Aorta (tissue), 5 donors: Measurements from ENCODE around the gene CUL2. TPM values are rescaled to one million over a fixed set of nuclear protein-coding genes. Genes with fewer than 3 reads are reported as not detected.

ENCODE experiments used
- ATAC-seq: fragments of 200-7000 bp; cut with Tn5 transposase; one replicate; pipeline ENCODE4 v1.9.1; 2022; ENCODE audit warnings: moderate library complexity; ENCODE audit not compliant: low FRiP score
- DNase-seq, 2 donors: peaks; one replicate each; pipeline ENCODE4 v3.0.0-alpha.2; 2020
- H3K27ac ChIP-seq, 2 donors: one replicate each; pipeline ENCODE4 v1.5.1; 2013; ENCODE audit warnings: low read length in 2 of 2, mild to moderate bottlenecking in 2 of 2, moderate library complexity in 2 of 2, control low read depth in 1 of 2, inconsistent platforms in 1 of 2, low read depth in 1 of 2
- H3K27me3 ChIP-seq, 2 donors: one replicate each; pipeline ENCODE4 v1.6.1; 2013; ENCODE audit warnings: control low read depth in 1 of 2, low read length in 1 of 2, mild to moderate bottlenecking in 1 of 2, moderate library complexity in 1 of 2; ENCODE audit not compliant: insufficient read depth in 2 of 2, control insufficient read depth in 1 of 2
- H3K36me3 ChIP-seq, 2 donors: one replicate each; pipeline ENCODE4 v1.6.1; 2013; ENCODE audit warnings: control low read depth in 1 of 2, low read length in 1 of 2, mild to moderate bottlenecking in 1 of 2; ENCODE audit not compliant: insufficient read depth in 2 of 2, control insufficient read depth in 1 of 2
- H3K4me1 ChIP-seq, 2 donors: one replicate each; pipeline ENCODE4 v1.6.1; 2013; ENCODE audit warnings: low read length in 2 of 2, control low read depth in 1 of 2, mild to moderate bottlenecking in 1 of 2, moderate library complexity in 1 of 2; ENCODE audit not compliant: insufficient read depth in 2 of 2, control insufficient read depth in 1 of 2
- H3K4me3 ChIP-seq, 2 donors: one replicate each; pipeline ENCODE4 v1.5.1; 2013; ENCODE audit warnings: low read length in 2 of 2, control low read depth in 1 of 2, mild to moderate bottlenecking in 1 of 2
- H3K9me3 ChIP-seq: one replicate; pipeline ENCODE4 v1.6.1; 2013; ENCODE audit warnings: mild to moderate bottlenecking, low read length; ENCODE audit not compliant: control insufficient read depth
- WGBS, 2 donors: extraction: QIAGEN DNeasy Blood & Tissue Kit; methylation state at CpG; one replicate each; pipeline ENCODE4 v1.1.7; 2013; 5-methylcytosine and 5-hydroxymethylcytosine counted together
- intact Hi-C, 2 donors: fragments of 100-400 bp; cut with DNase I; formaldehyde crosslinking; loops; one replicate each; pipeline versions ENCODE4 v1.14.2 to v1.15.0; 2022
- polyA plus RNA-seq, 2 donors: library from polyadenylated mRNA; stranded (reverse); fragments of 200-250 nt; gene quantifications; one replicate each; pipeline ENCODE4 v1.2.3, GENCODE V29; 2013
- total RNA-seq, 2 donors: library from RNA; stranded (reverse); fragmentation: NEBNext Ultra II Directional; extraction: Animal tissue kit (Norgen Biotek cat#: 25700); gene quantifications; one replicate each; pipeline ENCODE4 v1.2.1, GENCODE V29; 2021
- donor health status: healthy with polysubstance abuse.
- donor health status: Bipolar disorder and iron deficiency.
- donor health status: DM: no; HTN: no; CAD: no.
- donor health status: DM: no; HTN: no; CAD: no.
- donor health status: DM: yes; HTN: yes; CAD: no.

The CUL2 gene
- total and polyA plus RNA-seq, 4 donors, result 10.0 to 28.1 (median 19.3) TPM

GRCh38 chr10:35025916-35026315 is 64.2 kb downstream of the CUL2 start:
- Histone ChIP-seq H3K36me3 (peaks cover 3% of the 10 kb centered on the region in 2 donors), H3K9me3 (no peaks in the 10 kb centered on the region), H3K27ac (no peak overlapping the region), H3K27me3 (no peaks in the 10 kb centered on the region), H3K4me1 (no peaks in the 10 kb centered on the region), H3K4me3 (no peak overlapping the region)
- intact Hi-C loops, result loop anchor here (5.0 kb wide), 1 partner anchor 359 kb away; no protein-coding TSS in a partner anchor
- DNase-seq, result no peak
- ATAC-seq, result no peak

GRCh38 chr10:35020481-35020880 is 69.7 kb downstream of the CUL2 start:
- no peaks in the 10 kb centered on the region for H3K27me3 ChIP-seq
- no peak for DNase-seq
- no peak overlapping the region for H3K4me3 ChIP-seq
- intact Hi-C loops, result no loop called here
- no peaks in the 10 kb centered on the region for H3K9me3 ChIP-seq
- no peaks in the 10 kb centered on the region for H3K4me1 ChIP-seq
- no peak overlapping the region for H3K27ac ChIP-seq
- WGBS, 2 donors, result 65 to 66% methylated on average over 2 of the region's 2 CpGs
- ATAC-seq, result no peak
- peaks cover 2 to 4% of the 10 kb centered on the region in 2 donors for H3K36me3 ChIP-seq

GRCh38 chr10:35019041-35020024 is 70.8 kb downstream of the CUL2 start:
- intact Hi-C loops, result no loop called here
- WGBS, 2 donors, result 75 to 79% methylated on average over 8 of the region's 8 CpGs
- Histone ChIP-seq H3K4me1 (no peaks in the 10 kb centered on the region), H3K27me3 (no peaks in the 10 kb centered on the region), H3K27ac (no peak overlapping the region), H3K4me3 (no peak overlapping the region), H3K9me3 (no peaks in the 10 kb centered on the region), H3K36me3 (peaks cover 2 to 4% of the 10 kb centered on the region in 2 donors)
- DNase-seq (no peak), ATAC-seq (no peak)

- Histone ChIP-seq H3K36me3 (peaks cover 2 to 4% of the 10 kb centered on the region in 2 donors), H3K9me3 (no peaks in the 10 kb centered on the region), H3K27me3 (no peaks in the 10 kb centered on the region), H3K27ac (no peak overlapping the region), H3K4me3 (no peak overlapping the region), H3K4me1 (no peaks in the 10 kb centered on the region)
- ATAC-seq (no peak), DNase-seq (no peak)
- intact Hi-C loops, result no loop called here
- WGBS, 2 donors, result 84 to 87% methylated on average over 5 of the region's 5 CpGs
Measured at GRCh38 chr10:35017608-35018007, 72.5 kb downstream of the CUL2 start.

- Histone ChIP-seq H3K4me1 (no peaks in the 10 kb centered on the region), H3K27me3 (no peaks in the 10 kb centered on the region), H3K9me3 (no peaks in the 10 kb centered on the region), H3K4me3 (no peak overlapping the region), H3K27ac (no peak overlapping the region), H3K36me3 (peaks cover 2 to 4% of the 10 kb centered on the region in 2 donors)
- intact Hi-C loops, result no loop called here
- 93 to 95% methylated on average over 5 of the region's 5 CpGs for WGBS, 2 donors
- ATAC-seq (no peak), DNase-seq (no peak)
Measured at GRCh38 chr10:35015843-35016408, 74.2 kb downstream of the CUL2 start.

GRCh38 chr10:35012781-35013180 is 77.4 kb downstream of the CUL2 start:
- Histone ChIP-seq H3K4me3 (no peak overlapping the region), H3K36me3 (peaks cover 0 to 2% of the 10 kb centered on the region in 2 donors), H3K27me3 (no peaks in the 10 kb centered on the region), H3K9me3 (no peaks in the 10 kb centered on the region), H3K27ac (no peak overlapping the region), H3K4me1 (no peaks in the 10 kb centered on the region)
- DNase-seq (no peak), ATAC-seq (no peak)
- intact Hi-C loops, result no loop called here
- 89 to 91% methylated on average over 8 of the region's 8 CpGs for WGBS, 2 donors

- Histone ChIP-seq H3K4me1 (no peaks in the 10 kb centered on the region), H3K4me3 (no peak overlapping the region), H3K9me3 (no peaks in the 10 kb centered on the region), H3K27ac (no peak overlapping the region), H3K36me3 (peaks cover 0 to 2% of the 10 kb centered on the region in 2 donors), H3K27me3 (no peaks in the 10 kb centered on the region)
- DNase-seq (no peak), ATAC-seq (no peak)
- intact Hi-C loops, result no loop called here
- WGBS, 2 donors, result 83 to 84% methylated on average over 7 of the region's 7 CpGs
Measured at GRCh38 chr10:35011771-35012191, 78.4 kb downstream of the CUL2 start.

GRCh38 chr10:35007858-35008301 is 82.3 kb downstream of the CUL2 start:
- DNase-seq (no peak), ATAC-seq (no peak)
- WGBS, 2 donors, result 92 to 94% methylated on average over 4 of the region's 4 CpGs
- Histone ChIP-seq H3K9me3 (no peaks in the 10 kb centered on the region), H3K27ac (no peak overlapping the region), H3K4me3 (no peak overlapping the region), H3K4me1 (no peaks in the 10 kb centered on the region), H3K27me3 (no peaks in the 10 kb centered on the region), H3K36me3 (peaks cover 0 to 2% of the 10 kb centered on the region in 2 donors)
- intact Hi-C loops, result no loop called here
